GM12878 (cell line): ENCODE data around the gene DPF3. TPM values are rescaled to one million over a fixed set of nuclear protein-coding genes. Genes with fewer than 3 reads are reported as not detected.

Experiments
- ATAC-seq: fragments of 200-7000 bp; cut with Tn5 transposase; 3 replicates; pipeline ENCODE4 v1.9.1; 2020; ENCODE audit warnings: mild to moderate bottlenecking, moderate library complexity
- BruUV-seq: library from RNA; stranded (reverse); fragments of 400-500 nt; replicated peaks from 2 replicates; lab custom pipeline; 2021; lab: Mats Ljungman, UMichigan
- CTCF ChIA-PET: fragments of 300-600 bp; sonication (Branson Sonifier 250); formaldehyde crosslinking; extraction: SDS; loops from one replicate; lab custom pipeline; 2021; ENCODE audit warnings: inconsistent platforms; lab: Yijun Ruan, JAX
- POLR2A ChIA-PET: fragments of 350-600 bp; formaldehyde crosslinking; extraction: SDS; loops from one replicate; lab custom pipeline; 2021; ENCODE audit warnings: inconsistent platforms; lab: Charles Lee
- RAD21 ChIA-PET: fragments of 300-600 bp; sonication (Branson Sonifier 250); formaldehyde crosslinking; loops from one replicate; lab custom pipeline; 2023; ENCODE audit warnings: antibody characterized with exemption; ENCODE audit not compliant: unreplicated experiment; lab: Charles Lee
- SMC1A ChIA-PET: fragments of 300-600 bp; sonication (Branson Sonifier 250); formaldehyde crosslinking; loops from one replicate; lab custom pipeline; 2023; ENCODE audit not compliant: unreplicated experiment, uncharacterized antibody; lab: Charles Lee
- DNase-seq: peaks from one replicate; pipeline ENCODE4 v3.0.0-alpha.2; 2011; ENCODE audit warnings: low read depth, low spot score
- FAIRE-seq: peaks from 3 replicates; lab custom pipeline; 2011; peaks lifted over from hg19 to GRCh38; lab: Jason Lieb, UNC
- H2AFZ ChIP-seq: 2 replicates; pipeline ENCODE4 v1.6.0; 2011; ENCODE audit warnings: low read depth, low read length, control low read depth; ENCODE audit not compliant: control insufficient read depth
- H3K27ac ChIP-seq: 2 replicates; pipeline ENCODE4 v1.5.1; 2011; ENCODE audit warnings: control low read depth; ENCODE audit not compliant: control insufficient read depth, insufficient read depth
- H3K27me3 ChIP-seq, 2 experiments: replicated peaks in 1 of 2; 2 replicates each; pipeline versions ENCODE4 v1.6.0 to v1.6.1; 2011; ENCODE audit warnings: low read length in 1 of 2; ENCODE audit not compliant: control insufficient read depth in 2 of 2, insufficient read depth in 2 of 2
- H3K36me3 ChIP-seq, 2 experiments: 2 replicates each; pipeline ENCODE4 v1.5.1; 2011; ENCODE audit warnings: low read length in 1 of 2; ENCODE audit not compliant: control insufficient read depth in 2 of 2, insufficient read depth in 2 of 2
- H3K4me1 ChIP-seq: 2 replicates; pipeline ENCODE4 v1.6.1; 2011; ENCODE audit warnings: mild to moderate bottlenecking, low read length, moderate library complexity, mixed read lengths; ENCODE audit not compliant: control insufficient read depth, insufficient read depth
- H3K4me2 ChIP-seq: 2 replicates; pipeline ENCODE4 v1.6.0; 2011; ENCODE audit warnings: control low read depth; ENCODE audit not compliant: control insufficient read depth, insufficient read depth
- H3K4me3 ChIP-seq: fragments of 200-600 bp; sonication (generic); 2 replicates; pipeline ENCODE4 v1.5.1; 2016
- H3K79me2 ChIP-seq: 2 replicates; pipeline ENCODE4 v1.6.0; 2011; ENCODE audit warnings: low read length; ENCODE audit not compliant: control insufficient read depth, insufficient read depth
- H3K9ac ChIP-seq: 2 replicates; pipeline ENCODE4 v1.8.0; 2011; ENCODE audit warnings: low read length, control low read depth, mixed read lengths; ENCODE audit not compliant: control insufficient read depth, insufficient read depth
- H3K9me3 ChIP-seq: replicated peaks from 3 replicates; pipeline ENCODE4 v1.5.1; 2011; ENCODE audit warnings: mild to moderate bottlenecking, low read length; ENCODE audit not compliant: control insufficient read depth, insufficient read depth
- H4K20me1 ChIP-seq: 2 replicates; pipeline ENCODE4 v1.6.0; 2011; ENCODE audit not compliant: control insufficient read depth, insufficient read depth
- BCL11A ChIP-seq: IDR thresholded peaks from 2 replicates; pipeline ENCODE4 v1.6.1; 2011; ENCODE audit warnings: low read depth, low read length
- E2F4 ChIP-seq: IDR thresholded peaks from 2 replicates; pipeline ENCODE4 v1.6.1; 2012; ENCODE audit warnings: low read depth, low read length, improper control_type of control experiment
- GATAD2B ChIP-seq: fragments of 450-650 bp; conservative IDR thresholded peaks from 2 replicates; pipeline ENCODE4 v1.6.1; 2017; ENCODE audit warnings: low read depth, mild to moderate bottlenecking, moderate library complexity
- KAT2A ChIP-seq: conservative IDR thresholded peaks from 2 replicates; pipeline ENCODE4 v1.6.1; 2011; ENCODE audit warnings: low read depth, low read length; ENCODE audit not compliant: control insufficient read depth
- NBN ChIP-seq: fragments of 450-650 bp; IDR thresholded peaks from 2 replicates; pipeline ENCODE4 v1.6.1; 2016
- NFIC ChIP-seq: IDR thresholded peaks from 2 replicates; pipeline ENCODE4 v1.6.1; 2012; ENCODE audit warnings: low read depth, mild to moderate bottlenecking, inconsistent platforms, low read length, moderate library complexity
- PKNOX1 ChIP-seq: fragments of 450-650 bp; IDR thresholded peaks from 2 replicates; pipeline ENCODE4 v1.6.1; 2016; ENCODE audit warnings: mild to moderate bottlenecking
- RELA ChIP-seq: fragments of 450-650 bp; IDR thresholded peaks from 2 replicates; pipeline ENCODE4 v1.8.0; 2014; ENCODE audit warnings: borderline replicate concordance; ENCODE audit not compliant: partially characterized antibody
- ZSCAN29 ChIP-seq: fragments of 450-650 bp; IDR thresholded peaks from 2 replicates; pipeline ENCODE4 v1.6.1; 2017; ENCODE audit warnings: mild to moderate bottlenecking, moderate library complexity
- WGBS: methylation state at CpG from one replicate; pipeline ENCODE4 v1.1.6; 2016; ENCODE audit warnings: low lambda C conversion rate; ENCODE audit not compliant: insufficient replicate concordance, insufficient coverage; ENCODE audit errors: missing lambda C conversion rate; 5-methylcytosine and 5-hydroxymethylcytosine counted together
- in situ Hi-C: fragments of 300-500 bp; cut with MboI; formaldehyde crosslinking; loops from 9 replicates; pipeline ENCODE4 v1.14.3; 2018; ENCODE audit warnings: mixed read lengths
- intact Hi-C: fragments of 100-400 bp; cut with micrococcal nuclease; formaldehyde crosslinking; loops from one replicate; pipeline ENCODE4 v1.14.2; 2022; ENCODE audit not compliant: unreplicated experiment
- polyA plus RNA-seq, 11 experiments: library from polyadenylated mRNA; depleted of rRNA in 4 of 11; unstranded in 6 of 11; stranded (reverse) in 5 of 11; fragments of >200 nt; fragmentation: Nextera tagmentation in 4 of 11; fragmentation: Illumina TruSeq in 1 of 11; extraction: Ambion mirVana in 4 of 11; extraction: Trizol in 1 of 11; gene quantifications; 1 replicate in 1 of 11; 2 replicates in 10 of 11; pipeline versions ENCODE4 v1.2.1 to v1.2.3, GENCODE V29; 2011 to 2016; ENCODE audit warnings: inconsistent platforms in 2 of 11, missing spikeins in 2 of 11, low read depth in 1 of 11
- total RNA-seq, 4 experiments: library from RNA; depleted of rRNA in 3 of 4; stranded (reverse); fragments of >200 nt in 3 of 4; fragmentation: Illumina TruSeq in 1 of 4; extraction: Trizol in 1 of 4; gene quantifications; 2 replicates each; pipeline versions ENCODE4 v1.2.1 to v1.2.3, GENCODE V29; 2013 to 2021

Gene DPF3
- total and polyA plus RNA-seq, 10 of the 15 experiments (the other 5 are each of a cell fraction or from before 2014, with no cell fraction given) = 0.69 to 8.0 (median 2.2) TPM

GRCh38 chr14:72913809-72914208 is 19.9 kb upstream of the DPF3 start:
- Histone ChIP-seq H4K20me1 (no peaks in the 10 kb centered on the region), H3K9ac (no peak overlapping the region), H3K79me2 (no peaks in the 10 kb centered on the region), H3K27ac (no peak overlapping the region), H2AFZ (no peak overlapping the region), H3K36me3 (no peaks in the 10 kb centered on the region), H3K4me2 (no peak overlapping the region), H3K4me1 (no peaks in the 10 kb centered on the region), H3K9me3 (no peaks in the 10 kb centered on the region), H3K27me3 (no peaks in the 10 kb centered on the region), H3K4me3 (no peak overlapping the region)
- in situ Hi-C loops = no loop called here
- ChIA-PET SMC1A (no interaction called here), CTCF (no interaction called here), RAD21 (interaction anchor here (0.7 kb wide), 1 partner anchor 9 kb away, joined by 3 read pairs; no protein-coding TSS in a partner anchor), POLR2A (no interaction called here)
- ATAC-seq = no peak
- no peak for DNase-seq
- intact Hi-C loops = no loop called here
- 0% methylated on average over 2 of the region's 2 CpGs for WGBS
- BruUV-seq = no TSS peak
- TF ChIP-seq RELA (no peak), BCL11A (no peak), NFIC (no peak), KAT2A (no peak), PKNOX1 (no peak), NBN (no peak), ZSCAN29 (no peak), GATAD2B (no peak), E2F4 (no peak)
- FAIRE-seq = no peak
